ENCODE data around the gene UBQLN1. TPM values are rescaled to one million over a fixed set of nuclear protein-coding genes. Genes with fewer than 3 reads are reported as not detected.

Gene UBQLN1
- total RNA-seq, 1 experiment from 2014 or later: 162 TPM

- no peak for TF ChIP-seq EZH2 (IDR thresholded peaks at IDR 0.05; ENCODE audit: borderline replicate concordance, low read depth, low read length, poor library complexity, severe bottlenecking)
- TF ChIP-seq CTCF (conservative IDR thresholded peaks at IDR 0.05; ENCODE audit: low read depth, low read length): no peak
- H3K4me1 ChIP-seq (ENCODE audit: insufficient read depth, low read length, poor library complexity, severe bottlenecking): peaks cover 3% of the 10 kb centered on the region
- DNase-seq (ENCODE audit: low spot score): no peak
- POLR2A ChIA-PET (ENCODE audit: low non-redundant PET): no interaction called here
- H3K9me3 ChIP-seq (ENCODE audit: low read depth, low read length, poor library complexity, severe bottlenecking): no peaks in the 10 kb centered on the region
- intact Hi-C loops (cut with micrococcal nuclease; ENCODE audit: unreplicated experiment): no loop called here
- no peak overlapping the region for H3K4me3 ChIP-seq (ENCODE audit: low read depth, low read length, poor library complexity, severe bottlenecking)
- CTCF ChIA-PET: no interaction called here
- no peak overlapping the region for H3K27ac ChIP-seq (ENCODE audit: low read depth, low read length, poor library complexity, severe bottlenecking)
- no TSS peak for BruUV-seq (replicated peaks)
- H3K27me3 ChIP-seq (replicated peaks; ENCODE audit: insufficient read depth, low read depth, low read length, poor library complexity): no peaks in the 10 kb centered on the region
- no peaks in the 10 kb centered on the region for H3K36me3 ChIP-seq (ENCODE audit: insufficient read depth, low read length, poor library complexity, severe bottlenecking)
Observed at GRCh38 chr9:83637389-83637788, 70.4 kb downstream of the UBQLN1 start.

- no TSS peak for BruUV-seq (replicated peaks)
- Histone ChIP-seq H3K4me1 (ENCODE audit: insufficient read depth, low read length, poor library complexity, severe bottlenecking) (peaks cover 3% of the 10 kb centered on the region), H3K9me3 (ENCODE audit: low read depth, low read length, poor library complexity, severe bottlenecking) (no peaks in the 10 kb centered on the region), H3K27me3 (replicated peaks; ENCODE audit: insufficient read depth, low read depth, low read length, poor library complexity) (no peaks in the 10 kb centered on the region), H3K4me3 (ENCODE audit: low read depth, low read length, poor library complexity, severe bottlenecking) (no peak overlapping the region), H3K27ac (ENCODE audit: low read depth, low read length, poor library complexity, severe bottlenecking) (no peak overlapping the region), H3K36me3 (ENCODE audit: insufficient read depth, low read length, poor library complexity, severe bottlenecking) (no peaks in the 10 kb centered on the region)
- intact Hi-C loops (cut with micrococcal nuclease; ENCODE audit: unreplicated experiment): no loop called here
- ChIA-PET CTCF (no interaction called here), POLR2A (ENCODE audit: low non-redundant PET) (no interaction called here)
- TF ChIP-seq CTCF (conservative IDR thresholded peaks at IDR 0.05; ENCODE audit: low read depth, low read length) (no peak), EZH2 (IDR thresholded peaks at IDR 0.05; ENCODE audit: borderline replicate concordance, low read depth, low read length, poor library complexity, severe bottlenecking) (no peak)
- DNase-seq (ENCODE audit: low spot score): no peak
Observed at GRCh38 chr9:83636813-83637212, 70.9 kb downstream of the UBQLN1 start.

GRCh38 chr9:83633676-83634075 lies 74.1 kb downstream of the UBQLN1 start:
- no TSS peak for BruUV-seq (replicated peaks)
- Histone ChIP-seq H3K4me1 (ENCODE audit: insufficient read depth, low read length, poor library complexity, severe bottlenecking) (peaks cover 16% of the 10 kb centered on the region), H3K27me3 (replicated peaks; ENCODE audit: insufficient read depth, low read depth, low read length, poor library complexity) (no peaks in the 10 kb centered on the region), H3K4me3 (ENCODE audit: low read depth, low read length, poor library complexity, severe bottlenecking) (no peak overlapping the region), H3K9me3 (ENCODE audit: low read depth, low read length, poor library complexity, severe bottlenecking) (no peaks in the 10 kb centered on the region), H3K27ac (ENCODE audit: low read depth, low read length, poor library complexity, severe bottlenecking) (no peak overlapping the region), H3K36me3 (ENCODE audit: insufficient read depth, low read length, poor library complexity, severe bottlenecking) (no peaks in the 10 kb centered on the region)
- ChIA-PET CTCF (no interaction called here), POLR2A (ENCODE audit: low non-redundant PET) (no interaction called here)
- DNase-seq (ENCODE audit: low spot score): no peak
- no peak for TF ChIP-seq CTCF (conservative IDR thresholded peaks at IDR 0.05; ENCODE audit: low read depth, low read length)
- no peak for TF ChIP-seq EZH2 (IDR thresholded peaks at IDR 0.05; ENCODE audit: borderline replicate concordance, low read depth, low read length, poor library complexity, severe bottlenecking)
- intact Hi-C loops (cut with micrococcal nuclease; ENCODE audit: unreplicated experiment): no loop called here
